ENCODE measurements around the gene NABP1.

The NABP1 gene

DNA sequence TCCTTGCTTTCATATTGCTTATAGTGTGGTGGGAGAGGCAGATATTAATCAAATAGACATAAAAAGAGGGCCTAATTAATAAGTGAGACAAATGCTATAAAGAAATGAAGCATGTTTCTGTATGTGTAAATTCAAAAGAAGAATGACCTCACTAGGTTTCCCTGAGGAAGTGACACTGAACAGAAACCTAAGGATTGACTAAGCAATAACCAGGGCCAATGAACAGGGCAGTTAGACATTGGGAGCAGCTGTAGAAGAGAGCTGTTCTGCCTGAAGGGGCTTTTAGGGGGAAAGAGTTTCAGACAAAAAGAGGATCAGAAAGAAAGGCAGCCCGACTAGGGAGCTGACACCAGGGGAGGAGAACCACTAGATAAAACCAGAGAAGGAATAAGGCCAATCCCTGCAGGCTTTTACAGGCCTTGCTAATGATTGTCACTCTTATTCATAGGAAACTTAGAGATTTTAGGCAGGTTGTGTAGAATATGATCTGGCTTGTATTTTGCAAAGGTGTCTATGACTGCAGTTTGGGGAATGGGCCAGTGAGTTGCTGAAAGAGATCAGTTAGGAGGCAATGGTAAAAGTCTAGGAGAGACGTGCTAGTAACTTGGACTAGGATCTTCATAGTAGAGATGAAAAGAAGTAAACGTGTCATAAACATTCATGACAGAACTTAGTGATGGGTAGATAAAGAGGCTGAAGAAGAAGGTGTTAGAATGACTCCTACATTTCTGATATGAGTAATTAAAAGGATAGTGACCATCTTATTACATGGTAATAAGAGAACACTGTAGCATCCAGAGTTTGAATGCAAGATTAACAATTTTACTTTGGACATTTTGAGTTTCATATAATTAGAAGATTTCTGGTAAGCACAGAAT lies 26.8 kb upstream of the NABP1 start:
- no peak for DNase-seq

DNA sequence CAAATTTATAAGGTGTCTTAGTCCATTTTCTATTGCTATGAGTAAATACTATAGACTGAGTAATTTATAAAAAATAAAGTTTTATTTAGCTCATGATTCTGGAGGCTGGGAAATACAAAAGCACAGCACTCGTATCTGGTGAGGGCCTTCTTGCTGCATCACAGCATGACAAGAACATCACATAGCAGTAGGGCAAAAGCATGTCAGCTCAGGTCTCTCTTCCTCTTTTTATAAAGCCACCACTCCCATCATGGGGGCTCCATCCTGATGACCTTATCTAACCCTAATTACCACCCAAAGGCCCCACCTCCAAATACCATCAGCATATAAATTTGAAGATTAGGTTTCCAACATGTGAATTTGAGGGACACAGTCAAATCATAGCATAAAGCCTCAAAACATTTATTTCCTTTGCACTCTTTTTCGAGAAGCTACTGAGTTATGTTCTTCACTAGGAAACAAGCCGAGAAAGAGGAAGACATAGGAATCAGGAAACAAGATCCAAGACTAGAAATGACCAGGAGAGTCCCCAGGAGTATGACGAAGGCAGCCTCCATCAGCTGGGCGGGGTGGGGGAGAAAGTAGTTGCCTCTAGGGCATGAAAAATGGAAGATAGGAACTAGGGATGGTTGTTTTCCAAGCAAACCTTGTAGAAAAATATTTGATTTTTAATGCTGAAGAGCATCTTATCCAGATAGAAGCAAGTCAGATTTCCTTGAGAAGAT lies 24.1 kb upstream of the NABP1 start:
- DNase-seq, result no peak

- DNase-seq, result no peak
Observed at GRCh38 chr2:191656391-191656790, 21.5 kb upstream of the NABP1 start.

DNA sequence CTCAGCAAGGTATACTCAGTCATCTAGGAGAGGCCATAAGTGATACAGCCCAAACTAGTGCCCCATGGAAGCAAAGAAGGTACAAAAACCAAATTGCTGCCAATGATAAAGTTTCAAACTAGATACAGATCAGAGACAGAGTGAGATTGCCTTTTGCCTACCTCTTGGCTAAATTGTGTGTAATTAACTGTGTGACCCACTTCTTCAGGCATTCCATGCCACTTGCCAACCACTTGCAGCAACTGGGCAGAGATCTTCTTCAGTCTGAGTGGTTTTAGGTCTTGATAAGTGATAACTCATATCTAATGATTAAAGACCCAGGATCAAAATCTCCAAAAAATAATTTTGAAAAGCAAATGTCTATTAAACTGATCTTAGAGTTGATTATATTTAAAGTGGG lies 21.1 kb upstream of the NABP1 start:
- no peak for DNase-seq

DNA sequence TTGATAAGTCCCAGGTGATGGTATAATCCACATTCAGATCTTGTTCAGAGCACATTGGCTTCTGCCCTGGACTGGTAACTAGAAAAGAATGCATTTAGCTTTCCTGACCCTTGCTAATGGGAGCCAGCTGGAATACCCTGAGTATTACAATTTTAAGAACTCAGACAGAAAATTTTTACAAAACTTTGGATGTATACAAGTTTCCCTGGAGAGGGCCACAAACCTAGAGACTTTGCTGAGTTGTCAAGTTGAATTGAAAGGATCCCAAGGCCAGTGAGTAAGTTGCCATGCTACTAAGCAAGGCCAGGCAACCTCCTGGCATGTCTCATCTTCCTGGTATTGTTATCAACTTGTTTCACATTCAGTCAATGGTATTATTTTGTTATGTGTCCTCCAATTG lies 20.0 kb upstream of the NABP1 start:
- no peak for DNase-seq

- no peak for DNase-seq
Observed at GRCh38 chr2:191659198-191659597, 18.7 kb upstream of the NABP1 start.

- DNase-seq, result no peak
Observed at GRCh38 chr2:191660575-191660974, 17.4 kb upstream of the NABP1 start.

GRCh38 chr2:191661097-191661924 lies 16.6 kb upstream of the NABP1 start:
- no peak for DNase-seq

GRCh38 chr2:191664823-191665677 lies 12.9 kb upstream of the NABP1 start:
- DNase-seq, result no peak

DNA sequence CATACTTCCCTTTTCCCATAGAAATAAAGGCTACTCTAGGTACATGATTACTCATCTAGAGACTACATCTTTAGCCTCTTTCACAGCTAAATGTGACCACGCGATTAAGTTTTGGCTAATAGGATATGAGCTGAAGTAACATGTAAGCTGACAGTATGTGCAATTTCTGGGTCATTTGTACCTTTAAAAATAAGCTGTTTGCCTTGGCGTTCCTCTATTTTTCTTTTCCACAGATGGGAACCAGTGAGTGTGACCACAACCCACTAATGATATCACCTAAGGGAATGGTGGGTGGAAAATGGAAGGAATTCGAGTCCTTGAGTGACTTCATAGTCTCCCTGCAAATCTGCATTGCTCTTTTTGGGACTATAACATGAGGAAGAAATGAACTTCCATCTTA lies 11.7 kb upstream of the NABP1 start:
- no peak for DNase-seq

DNA sequence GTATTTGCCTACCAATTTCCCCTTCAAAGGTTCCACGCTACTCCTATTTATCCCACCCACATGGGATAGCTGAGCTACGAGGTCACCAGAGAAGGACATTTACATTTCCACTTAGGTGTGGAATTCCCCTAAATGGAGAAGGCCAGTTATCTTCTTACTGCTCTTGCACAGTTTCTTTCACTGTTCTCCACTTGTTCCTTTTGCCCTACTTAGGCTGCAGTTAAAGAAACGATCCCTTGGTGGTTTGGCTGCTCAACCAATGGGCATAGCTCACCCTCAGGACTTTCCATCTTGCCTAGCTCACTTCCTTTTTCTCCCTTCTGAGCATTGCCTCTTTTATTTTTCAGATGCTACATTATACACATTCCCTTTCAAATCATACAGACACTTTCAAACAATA lies 11.2 kb upstream of the NABP1 start:
- peak; percentile 25 for DNase-seq

DNA sequence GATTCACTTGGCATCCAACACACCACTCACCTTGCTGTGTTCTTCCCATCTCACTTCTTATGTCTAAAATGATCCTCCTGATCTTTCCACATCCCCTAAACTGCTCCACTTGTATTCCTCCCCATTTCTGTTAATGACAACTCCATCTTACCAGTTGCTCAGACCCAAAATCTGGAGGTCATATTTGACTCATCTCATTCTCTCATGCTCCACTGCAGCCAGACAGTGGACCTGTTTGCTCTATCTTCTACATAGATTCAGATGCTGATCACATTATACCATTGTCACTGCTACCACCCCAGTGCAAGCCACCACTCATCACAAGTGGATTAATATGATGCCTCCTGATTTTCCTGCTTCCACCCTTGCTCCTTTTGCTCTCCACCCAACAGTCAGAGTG lies 7.9 kb upstream of the NABP1 start:
- no peak for DNase-seq

DNA sequence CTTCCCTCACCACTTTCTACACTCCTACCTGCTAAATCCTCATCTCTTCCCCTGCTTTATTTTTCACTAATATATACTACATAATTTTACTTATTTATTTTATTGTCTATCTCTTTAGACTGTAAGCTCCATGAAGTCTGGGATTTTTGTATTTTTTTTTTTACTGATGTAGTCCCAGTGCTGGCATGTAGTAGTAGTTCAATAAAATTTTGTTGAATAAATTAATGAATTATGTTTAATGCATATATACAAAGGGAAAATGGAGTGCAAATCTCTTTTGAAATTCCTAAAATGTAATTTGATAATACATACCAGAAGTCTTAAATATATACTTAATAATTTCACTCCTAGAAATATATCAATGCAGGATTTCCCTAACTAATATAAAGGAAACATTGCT lies 7.1 kb upstream of the NABP1 start:
- DNase-seq, result no peak

GRCh38 chr2:191675807-191676721 lies 1.9 kb upstream of the NABP1 start:
- peak; percentile 84 for DNase-seq

DNA sequence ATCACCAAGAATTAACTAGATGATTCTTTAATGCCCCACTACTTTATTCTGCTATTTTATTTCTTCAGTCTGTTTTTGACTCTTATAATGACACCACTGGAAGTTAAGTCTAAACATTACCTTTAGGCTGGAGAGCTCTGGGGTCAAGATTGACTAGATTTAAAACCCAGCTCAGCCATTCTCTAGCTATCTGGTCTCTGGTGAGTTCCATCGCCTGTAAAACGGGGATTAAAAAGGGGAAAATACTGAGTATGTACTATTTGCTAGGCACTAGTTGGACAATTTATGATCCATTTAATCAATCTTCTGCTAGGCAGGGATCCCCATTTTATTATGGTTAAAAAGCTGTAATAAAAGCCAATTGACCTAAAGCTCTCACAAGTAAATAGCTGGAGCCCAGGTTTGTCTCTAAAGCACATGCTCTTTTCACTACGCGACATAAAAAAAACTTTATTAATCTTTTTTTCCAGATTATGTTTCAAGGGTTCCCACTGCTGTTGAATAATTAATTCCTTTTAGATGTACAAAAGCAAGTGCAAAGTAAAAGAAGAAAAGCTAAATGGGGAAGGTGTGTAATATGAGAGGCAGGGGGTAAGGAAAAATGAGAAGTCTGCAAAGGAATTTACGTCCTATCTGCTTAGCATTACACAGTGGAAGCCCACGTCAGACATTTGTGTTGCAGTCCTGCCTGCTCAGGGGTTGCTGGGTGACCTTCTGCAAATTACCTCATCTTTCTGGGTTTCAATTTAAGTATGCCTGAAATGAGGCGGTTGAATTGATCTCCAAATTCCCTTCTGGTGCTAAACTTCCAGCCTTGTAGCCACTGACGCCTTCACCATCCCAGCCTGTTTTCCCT lies 918 bp upstream of the NABP1 start:
- peak; percentile 69 for DNase-seq

DNA sequence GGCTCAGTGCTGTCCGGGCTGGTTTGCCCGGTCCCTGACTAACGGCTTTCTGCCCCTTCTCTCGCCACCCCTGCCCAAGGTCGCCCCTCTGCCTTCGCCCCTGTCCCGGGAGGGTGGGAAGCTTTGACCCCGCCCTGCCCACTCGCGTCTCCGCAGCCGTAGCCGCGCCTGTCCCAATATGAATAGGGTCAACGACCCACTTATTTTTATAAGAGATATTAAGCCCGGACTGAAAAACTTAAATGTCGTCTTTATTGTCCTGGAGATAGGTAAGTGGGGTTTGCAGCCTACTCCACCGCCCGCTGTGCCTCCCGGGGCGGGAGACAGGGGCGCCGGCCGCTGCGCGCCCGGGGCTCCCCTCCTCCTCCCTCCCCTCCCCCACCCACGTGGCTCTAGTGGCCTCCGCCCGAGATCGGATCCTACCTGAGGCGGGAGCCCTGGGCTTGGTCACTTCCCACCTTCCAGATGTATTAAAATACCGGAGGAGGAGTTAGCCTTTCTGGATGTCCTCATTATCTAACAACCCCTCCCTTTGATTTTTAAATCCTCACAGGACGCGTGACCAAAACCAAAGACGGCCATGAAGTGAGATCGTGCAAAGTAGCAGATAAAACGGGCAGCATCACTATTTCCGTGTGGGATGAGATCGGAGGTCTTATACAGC lies 633 bp downstream of the NABP1 start:
- DNase-seq, result peak; percentile 54

GRCh38 chr2:191679818-191680600 lies 2.1 kb downstream of the NABP1 start:
- no peak for DNase-seq

- DNase-seq, result no peak
Observed at GRCh38 chr2:191680639-191681038, 2.7 kb downstream of the NABP1 start.

- DNase-seq, result no peak
Observed at GRCh38 chr2:191682126-191682525, 4.2 kb downstream of the NABP1 start.

All from CD4-positive, alpha-beta T cell treated with Interferon gamma for 1 hour (primary cell).